ENCODE results near the gene FMN1.

FMN1 gene

DNA sequence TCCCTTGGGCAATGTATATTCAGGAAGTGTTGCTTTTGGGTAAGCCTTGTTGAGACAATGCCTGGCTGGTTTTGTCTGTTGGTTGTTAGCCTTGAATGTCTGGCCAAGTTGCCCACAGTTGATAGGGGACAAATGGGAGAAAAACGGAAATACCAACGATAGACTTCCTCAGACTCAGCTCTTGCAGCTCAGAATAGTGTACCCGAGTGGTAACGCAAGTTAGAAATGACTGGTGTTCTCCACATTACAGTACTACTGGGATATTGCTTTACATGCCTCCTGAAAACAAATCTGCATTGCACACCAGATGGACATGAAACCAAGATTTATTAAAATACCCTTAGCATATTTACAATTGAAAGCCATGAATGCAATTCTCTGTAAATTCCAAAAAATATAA, 429.3 kb downstream of the FMN1 start:
- DNase-seq (ENCODE audit: low spot score): no peak

DNA sequence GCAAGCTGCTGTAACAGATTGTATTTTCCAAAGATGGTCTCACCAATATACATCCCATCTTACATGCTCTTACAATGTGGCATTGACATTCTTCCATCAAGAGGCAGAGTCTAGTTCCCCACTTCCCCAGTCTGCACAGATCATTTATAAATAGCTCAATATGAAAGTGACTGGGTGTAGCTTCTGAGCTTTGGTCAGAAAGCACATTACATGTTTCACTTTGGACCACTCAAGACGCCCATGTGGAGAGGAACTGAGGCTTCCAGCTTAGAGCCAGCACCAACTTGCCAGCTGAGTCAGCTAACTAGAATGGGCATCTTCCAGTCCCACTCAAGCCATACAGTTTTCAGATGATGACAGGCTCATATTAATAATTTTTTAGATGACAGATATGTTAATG, 431.2 kb downstream of the FMN1 start:
- DNase-seq (ENCODE audit: low spot score): no peak

- DNase-seq (ENCODE audit: low spot score): no peak
Measured at GRCh38 chr15:32757426-32757825, 437.1 kb downstream of the FMN1 start.

- DNase-seq (ENCODE audit: low spot score): no peak
Measured at GRCh38 chr15:32750979-32751378, 443.5 kb downstream of the FMN1 start.

DNA sequence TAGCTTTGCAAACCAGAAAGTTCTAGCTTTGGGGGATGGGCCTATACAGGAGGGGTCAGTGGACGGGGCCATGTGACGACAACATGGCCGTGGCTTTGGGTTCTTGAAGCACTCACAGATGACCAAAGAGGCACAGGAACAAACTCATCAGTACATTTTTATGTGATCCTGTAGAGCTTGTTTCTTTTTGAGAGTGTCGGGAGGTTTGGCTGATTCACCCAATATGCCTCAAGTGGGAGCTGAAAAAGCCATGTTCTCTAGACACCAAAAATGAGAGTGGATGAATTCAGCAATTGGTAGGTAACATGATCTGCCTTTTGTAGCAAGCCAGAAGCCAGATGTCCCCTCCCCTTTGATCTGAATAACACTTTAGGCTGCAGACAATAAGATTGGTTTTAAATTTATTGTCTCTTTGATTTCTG, 446.6 kb downstream of the FMN1 start:
- no peak for DNase-seq (ENCODE audit: low spot score)

- no peak for DNase-seq (ENCODE audit: low spot score)
Measured at GRCh38 chr15:32746116-32746857, 448.2 kb downstream of the FMN1 start.

GRCh38 chr15:32743411-32744140, 450.9 kb downstream of the FMN1 start:
- DNase-seq (ENCODE audit: low spot score): no peak

- no peak for DNase-seq (ENCODE audit: low spot score)
Measured at GRCh38 chr15:32739522-32740063, 454.9 kb downstream of the FMN1 start.

GRCh38 chr15:32738666-32739065, 455.8 kb downstream of the FMN1 start:
- DNase-seq (ENCODE audit: low spot score): no peak

GRCh38 chr15:32737304-32737703, 457.2 kb downstream of the FMN1 start:
- DNase-seq (ENCODE audit: low spot score): no peak

DNA sequence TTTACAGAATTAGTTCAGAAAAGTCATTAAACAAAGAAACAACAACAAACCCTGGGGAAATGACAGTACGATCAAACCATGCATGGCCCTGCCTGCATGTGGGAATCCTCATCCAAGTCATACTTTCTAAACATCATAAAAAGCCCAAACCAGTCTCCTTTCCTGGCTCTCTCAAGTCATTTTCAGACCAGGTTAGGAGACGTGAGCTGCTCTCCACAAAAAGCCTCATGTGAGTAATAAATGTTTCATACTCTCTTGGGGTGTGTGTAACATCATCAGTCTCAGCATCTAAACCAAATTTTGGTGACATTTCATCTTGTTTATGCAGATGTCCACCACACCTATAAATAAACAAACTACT, 457.8 kb downstream of the FMN1 start:
- DNase-seq (ENCODE audit: low spot score): no peak

- DNase-seq (ENCODE audit: low spot score): no peak
Measured at GRCh38 chr15:32735989-32736700, 458.4 kb downstream of the FMN1 start.

- DNase-seq (ENCODE audit: low spot score): no peak
Measured at GRCh38 chr15:32733281-32733680, 461.2 kb downstream of the FMN1 start.

- no peak for DNase-seq (ENCODE audit: low spot score)
Measured at GRCh38 chr15:32732574-32733157, 461.8 kb downstream of the FMN1 start.

DNA sequence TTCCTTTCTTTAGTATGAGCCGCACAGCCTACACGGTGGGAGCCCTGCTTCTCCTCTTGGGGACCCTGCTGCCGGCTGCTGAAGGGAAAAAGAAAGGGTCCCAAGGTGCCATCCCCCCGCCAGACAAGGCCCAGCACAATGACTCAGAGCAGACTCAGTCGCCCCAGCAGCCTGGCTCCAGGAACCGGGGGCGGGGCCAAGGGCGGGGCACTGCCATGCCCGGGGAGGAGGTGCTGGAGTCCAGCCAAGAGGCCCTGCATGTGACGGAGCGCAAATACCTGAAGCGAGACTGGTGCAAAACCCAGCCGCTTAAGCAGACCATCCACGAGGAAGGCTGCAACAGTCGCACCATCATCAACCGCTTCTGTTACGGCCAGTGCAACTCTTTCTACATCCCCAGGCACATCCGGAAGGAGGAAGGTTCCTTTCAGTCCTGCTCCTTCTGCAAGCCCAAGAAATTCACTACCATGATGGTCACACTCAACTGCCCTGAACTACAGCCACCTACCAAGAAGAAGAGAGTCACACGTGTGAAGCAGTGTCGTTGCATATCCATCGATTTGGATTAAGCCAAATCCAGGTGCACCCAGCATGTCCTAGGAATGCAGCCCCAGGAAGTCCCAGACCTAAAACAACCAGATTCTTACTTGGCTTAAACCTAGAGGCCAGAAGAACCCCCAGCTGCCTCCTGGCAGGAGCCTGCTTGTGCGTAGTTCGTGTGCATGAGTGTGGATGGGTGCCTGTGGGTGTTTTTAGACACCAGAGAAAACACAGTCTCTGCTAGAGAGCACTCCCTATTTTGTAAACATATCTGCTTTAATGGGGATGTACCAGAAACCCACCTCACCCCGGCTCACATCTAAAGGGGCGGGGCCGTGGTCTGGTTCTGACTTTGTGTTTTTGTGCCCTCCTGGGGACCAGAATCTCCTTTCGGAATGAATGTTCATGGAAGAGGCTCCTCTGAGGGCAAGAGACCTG, 463.5 kb downstream of the FMN1 start:
- DNase-seq (ENCODE audit: low spot score): no peak

DNA sequence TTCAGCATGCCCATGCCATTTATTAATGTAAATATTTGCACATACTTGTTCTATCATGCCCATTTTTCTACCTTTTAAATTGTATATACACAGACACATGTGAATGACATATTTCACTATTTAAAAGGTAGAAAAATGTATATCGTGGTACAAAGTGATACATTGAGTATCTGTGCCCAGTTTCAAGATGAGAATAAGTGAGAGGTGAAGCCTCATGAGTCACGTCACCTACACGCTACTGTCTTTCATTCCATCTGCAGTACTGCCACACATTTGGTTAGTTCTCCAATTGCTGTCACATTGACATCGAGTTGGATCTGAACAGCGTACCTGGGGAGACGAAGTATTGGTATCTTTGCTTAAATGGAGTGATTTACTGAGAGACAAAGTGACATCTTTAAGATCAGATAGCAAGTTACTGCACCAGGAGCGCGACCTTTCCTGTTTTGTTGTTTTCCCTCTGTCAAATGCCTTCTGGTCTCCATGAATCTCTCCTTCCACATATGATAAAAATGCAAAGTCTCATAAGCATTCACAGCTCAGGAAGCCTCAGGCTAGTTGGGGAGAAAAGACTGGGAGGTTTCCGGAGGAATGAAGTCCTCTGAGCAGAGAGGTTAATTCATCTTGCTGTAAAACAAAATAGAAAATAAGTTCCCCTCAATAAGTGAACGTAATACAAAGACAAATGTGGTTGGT, 464.7 kb downstream of the FMN1 start:
- no peak for DNase-seq (ENCODE audit: low spot score)

DNA sequence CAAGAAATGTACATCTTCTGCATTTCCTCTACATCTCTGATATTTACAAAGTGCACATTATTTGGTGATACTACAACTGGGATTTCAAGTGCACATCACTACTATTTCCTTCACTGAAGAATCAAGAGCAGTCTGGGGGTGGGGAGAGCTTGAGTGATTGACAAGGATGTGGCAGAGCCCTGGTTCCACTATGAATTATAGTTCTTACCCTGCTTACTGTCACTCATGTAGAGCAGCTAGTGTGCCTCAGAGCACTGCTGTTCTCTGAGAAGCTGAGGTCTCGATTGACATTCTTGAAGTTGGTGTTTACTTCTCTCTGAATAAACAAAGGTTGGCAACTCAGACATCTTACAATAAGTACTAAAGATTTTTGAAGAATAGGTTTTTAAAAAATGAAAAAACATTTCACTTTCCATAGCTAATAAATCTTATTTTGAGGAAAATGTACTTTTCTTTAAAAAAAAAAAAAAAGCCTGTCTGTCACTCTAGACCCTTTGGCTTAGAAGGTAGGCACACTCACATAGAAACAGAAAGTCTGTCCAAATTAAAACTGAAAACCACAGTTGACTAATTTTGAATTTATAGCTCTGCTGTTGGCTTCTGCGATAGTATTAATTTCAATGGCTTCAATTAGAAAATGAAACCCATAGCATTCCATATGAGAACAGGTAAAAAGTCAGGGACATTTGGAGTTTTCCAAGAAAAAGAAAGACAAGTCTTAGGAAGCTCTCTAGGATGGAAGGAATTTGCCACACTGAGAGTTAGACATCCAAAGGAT, 471.2 kb downstream of the FMN1 start:
- no peak for DNase-seq (ENCODE audit: low spot score)

GRCh38 chr15:32722136-32722535, 472.4 kb downstream of the FMN1 start:
- no peak for DNase-seq (ENCODE audit: low spot score)

GRCh38 chr15:32721596-32721995, 472.9 kb downstream of the FMN1 start:
- DNase-seq (ENCODE audit: low spot score): no peak

Measured in hepatic stellate cell (primary cell).